GM19324 (cell line): ENCODE results near the gene GJC2.

Experiments used
- ATAC-seq: cut with Tn5 transposase; IDR thresholded peaks from one replicate; pipeline ENCODE4 v1.9.1; 2021; ENCODE audit warnings: mild to moderate bottlenecking, moderate library complexity; ENCODE audit not compliant: unreplicated experiment, low FRiP score

The GJC2 gene

GRCh38 chr1:228112617-228113016 lies 37.1 kb upstream of the GJC2 start:
- ATAC-seq: no peak

DNA sequence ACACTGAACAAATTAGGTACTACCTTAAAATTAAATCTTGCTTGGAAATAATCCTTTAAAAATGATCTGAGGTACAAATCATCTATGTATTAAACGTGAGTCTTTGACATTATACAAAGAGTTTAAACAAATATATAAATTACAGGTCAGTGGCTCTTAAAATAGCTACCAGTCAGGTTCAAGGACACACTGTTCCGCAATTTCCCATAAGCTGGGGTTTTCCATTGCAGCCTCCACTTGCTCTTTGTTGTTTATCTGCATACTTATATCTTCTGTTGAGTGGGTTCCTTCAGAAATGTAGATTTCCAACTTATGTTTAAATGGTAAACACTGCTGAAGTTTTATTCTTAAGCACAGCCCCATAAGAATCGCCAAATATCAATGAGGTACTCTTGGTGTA lies 34.9 kb upstream of the GJC2 start:
- ATAC-seq: no peak

GRCh38 chr1:228117335-228117734 lies 32.4 kb upstream of the GJC2 start:
- no peak for ATAC-seq

DNA sequence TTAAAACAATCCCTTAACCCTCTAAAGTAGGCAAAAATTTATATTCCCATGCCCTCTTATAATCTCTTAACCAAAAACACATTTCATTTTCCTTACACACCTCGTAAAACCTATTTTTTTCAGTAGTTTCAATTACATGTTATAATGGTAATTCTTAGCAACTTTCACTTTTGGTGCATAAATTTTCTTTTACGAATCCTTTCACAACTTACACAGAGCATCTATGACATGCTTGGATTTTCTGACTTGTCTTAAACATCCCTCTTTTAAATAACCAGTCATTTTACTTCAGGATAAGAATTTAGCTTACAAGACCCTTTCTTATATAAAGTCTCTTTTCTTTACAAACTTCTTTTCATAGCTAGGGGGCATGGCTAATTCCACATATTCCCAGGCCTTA lies 31.7 kb upstream of the GJC2 start:
- no peak for ATAC-seq

- ATAC-seq: no peak
Observed at GRCh38 chr1:228120351-228120750, 29.4 kb upstream of the GJC2 start.

DNA sequence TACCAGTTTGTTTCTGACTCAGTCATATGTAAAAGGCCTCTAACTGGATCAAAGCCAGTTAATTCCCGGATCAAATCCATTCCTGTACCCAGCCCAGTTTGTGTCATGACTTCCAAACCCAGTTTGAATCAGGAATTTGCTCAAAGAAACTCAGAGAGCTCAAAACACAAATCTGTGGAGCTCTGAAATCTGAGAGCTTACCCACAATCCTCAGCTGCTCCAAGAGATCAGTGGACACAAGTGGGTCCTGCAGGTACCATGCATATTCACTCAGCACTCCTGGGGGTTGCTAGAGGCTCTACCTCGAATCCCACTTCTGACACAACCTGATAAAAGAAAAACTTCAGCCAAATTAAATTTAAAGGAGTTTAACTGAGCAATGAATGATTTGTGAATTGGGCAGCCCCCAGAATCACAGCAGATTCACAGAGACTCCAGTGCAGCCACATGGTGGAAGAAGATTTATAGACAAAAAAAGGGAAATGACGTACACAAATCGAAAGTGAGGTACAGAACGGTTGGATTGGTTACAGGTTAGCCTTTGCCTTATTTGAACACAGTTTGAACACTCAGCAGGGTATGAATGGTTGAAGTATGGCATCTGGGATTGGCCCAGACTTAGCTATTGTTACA lies 28.8 kb upstream of the GJC2 start:
- ATAC-seq: no peak

DNA sequence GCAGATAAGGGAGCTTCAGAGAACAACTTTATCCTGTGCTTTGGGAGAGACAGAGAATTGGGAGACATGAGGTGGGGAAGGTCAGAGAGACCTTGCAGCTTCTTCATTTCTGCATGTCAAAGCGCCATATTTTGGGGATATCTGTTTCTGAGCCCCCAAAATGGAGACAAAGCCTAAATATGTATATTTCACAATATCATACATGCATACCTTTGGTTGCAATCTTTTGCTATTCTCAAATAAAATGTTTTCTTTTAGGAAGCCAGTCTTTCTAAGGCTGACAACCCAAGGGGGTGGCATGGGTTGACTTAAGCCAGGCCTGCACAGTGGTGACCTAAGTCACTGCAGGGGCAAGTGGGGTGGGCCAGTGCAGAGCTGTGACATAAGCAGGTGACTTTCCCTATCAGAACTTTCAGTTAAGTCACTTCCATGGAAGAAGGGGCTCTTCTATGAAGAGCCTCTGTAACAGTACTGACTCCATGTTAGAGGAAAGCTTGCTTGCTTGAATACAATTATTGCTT lies 26.7 kb upstream of the GJC2 start:
- ATAC-seq: no peak

DNA sequence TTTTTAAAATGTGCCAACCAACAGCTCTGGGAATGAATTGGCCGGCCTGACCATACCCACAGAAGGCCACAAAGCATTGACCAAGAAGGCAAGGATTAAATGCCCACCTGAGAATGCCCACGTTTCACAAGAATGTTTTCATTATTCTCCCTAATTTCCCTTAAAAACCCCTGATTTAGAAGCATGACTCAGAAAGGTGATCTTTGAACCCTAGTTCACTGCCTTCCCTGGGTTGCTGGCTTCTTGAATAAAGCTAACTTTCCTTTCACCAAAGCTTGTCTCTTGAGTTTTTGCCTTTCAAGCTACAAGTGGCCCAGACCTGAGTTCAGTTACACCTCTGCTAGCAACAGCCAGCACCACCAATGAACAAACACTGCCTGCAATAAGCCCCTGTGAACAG lies 26.2 kb upstream of the GJC2 start:
- no peak for ATAC-seq

DNA sequence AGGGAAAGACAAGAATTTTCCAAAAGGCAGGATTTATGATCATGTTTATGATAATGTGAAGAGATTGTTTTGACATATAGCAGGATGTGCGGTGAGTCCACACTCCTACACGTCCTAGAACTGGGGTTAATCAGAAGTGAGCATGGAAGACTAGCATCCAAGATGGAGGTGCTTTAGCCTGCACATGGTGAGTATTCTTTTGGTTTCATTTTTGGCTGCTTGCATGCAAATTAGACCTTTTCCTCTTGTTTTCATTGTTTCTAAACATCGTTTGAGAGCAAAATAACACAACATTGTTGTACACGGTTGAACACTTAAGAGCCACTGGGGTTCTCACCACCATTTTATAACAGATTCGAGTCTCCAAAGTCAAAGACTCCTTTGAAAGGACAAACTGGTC lies 24.5 kb upstream of the GJC2 start:
- no peak for ATAC-seq

- no peak for ATAC-seq
Observed at GRCh38 chr1:228131766-228132165, 18.0 kb upstream of the GJC2 start.

GRCh38 chr1:228134591-228134990 lies 15.1 kb upstream of the GJC2 start:
- ATAC-seq: no peak

DNA sequence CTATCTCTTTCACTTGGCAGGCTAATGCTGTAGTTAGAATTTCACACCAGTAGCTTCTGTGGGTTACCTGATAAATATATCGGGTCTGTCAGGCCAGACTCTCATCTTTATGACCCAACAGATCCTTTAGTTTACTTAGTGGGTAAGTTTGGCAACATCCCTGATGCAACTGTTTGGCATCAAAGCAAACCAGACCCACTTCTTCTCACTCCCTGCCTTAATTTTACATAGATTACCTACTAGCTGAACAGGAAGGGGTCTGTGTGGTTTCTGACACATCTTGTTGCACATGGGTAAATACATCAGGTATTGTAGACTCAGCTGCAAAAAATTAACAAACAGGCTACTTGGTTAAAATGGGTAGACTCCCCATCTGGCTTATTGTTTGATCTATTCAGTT lies 12.8 kb upstream of the GJC2 start:
- ATAC-seq: no peak

DNA sequence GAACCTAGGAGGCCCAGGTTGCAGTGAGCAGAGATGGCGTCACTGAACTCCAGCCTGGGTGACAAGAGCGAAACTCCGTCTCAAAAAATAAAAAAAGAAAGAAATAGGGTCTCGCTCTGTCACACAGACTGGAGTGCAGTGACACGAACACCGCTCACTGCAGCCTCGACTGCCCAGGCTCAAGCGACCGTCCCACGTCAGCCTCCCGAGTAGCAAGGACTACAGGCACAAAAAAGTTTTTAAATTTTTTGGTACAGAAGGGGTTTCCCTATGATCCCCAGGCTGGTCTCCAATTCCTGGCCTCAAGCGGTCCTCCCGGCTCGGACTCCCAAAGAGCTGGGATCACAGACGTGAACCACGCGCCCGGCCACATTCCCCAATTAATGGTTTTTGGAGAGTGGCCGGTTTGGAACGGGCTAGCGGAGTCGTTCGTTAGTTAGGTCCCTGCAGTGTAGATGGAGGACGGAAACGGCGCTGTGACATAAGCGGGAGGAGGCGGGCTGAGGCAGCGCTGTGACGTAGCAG lies 10.3 kb upstream of the GJC2 start:
- ATAC-seq: no peak

DNA sequence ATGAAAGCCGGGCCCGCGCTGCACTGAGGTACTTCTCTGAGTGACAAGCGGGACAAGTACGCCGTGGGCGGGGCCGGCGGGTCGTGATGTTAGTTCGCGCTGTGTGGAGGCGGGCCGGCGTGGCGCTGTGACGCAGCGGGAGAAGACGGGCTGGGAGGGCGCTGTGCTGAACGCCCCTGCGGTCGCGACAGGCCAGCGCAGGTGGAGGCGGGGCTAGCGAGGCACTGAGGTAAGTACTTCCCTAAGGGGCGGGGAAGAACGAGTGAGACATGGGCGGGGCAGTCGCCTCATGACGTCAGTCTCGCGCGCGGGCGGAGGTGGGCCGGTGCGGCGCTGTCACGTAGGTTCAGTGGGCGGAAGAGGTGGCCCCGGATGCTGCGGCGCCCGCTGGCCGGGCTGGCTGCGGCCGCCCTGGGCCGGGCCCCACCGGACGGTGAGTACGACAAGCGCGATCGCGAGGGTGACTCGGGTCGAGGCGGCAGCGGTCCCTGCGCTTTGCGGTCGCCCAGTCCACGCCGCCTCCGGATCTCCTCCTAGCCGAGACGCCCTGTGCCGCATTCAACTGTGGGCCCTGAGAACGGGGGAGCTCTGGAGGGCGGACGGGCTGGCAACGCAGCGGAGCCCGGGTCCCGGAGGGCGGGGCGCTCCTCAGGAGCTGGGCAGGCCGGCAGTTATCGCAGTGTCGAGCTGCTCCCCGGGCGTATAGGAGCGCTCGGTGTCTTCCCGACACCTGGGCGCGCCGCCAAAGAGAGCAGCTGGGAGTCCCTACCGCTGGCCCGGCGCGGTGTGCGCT lies 9.6 kb upstream of the GJC2 start, which contains the start of gene GUK1:
GUK1 (plus strand) TSS at position 349 of the 793 bp plus-strand sequence; CDS start at position 373, 24 bp downstream.
- peak; percentile 97 for ATAC-seq

GRCh38 chr1:228140724-228141225 lies 9.0 kb upstream of the GJC2 start:
- ATAC-seq: no peak

DNA sequence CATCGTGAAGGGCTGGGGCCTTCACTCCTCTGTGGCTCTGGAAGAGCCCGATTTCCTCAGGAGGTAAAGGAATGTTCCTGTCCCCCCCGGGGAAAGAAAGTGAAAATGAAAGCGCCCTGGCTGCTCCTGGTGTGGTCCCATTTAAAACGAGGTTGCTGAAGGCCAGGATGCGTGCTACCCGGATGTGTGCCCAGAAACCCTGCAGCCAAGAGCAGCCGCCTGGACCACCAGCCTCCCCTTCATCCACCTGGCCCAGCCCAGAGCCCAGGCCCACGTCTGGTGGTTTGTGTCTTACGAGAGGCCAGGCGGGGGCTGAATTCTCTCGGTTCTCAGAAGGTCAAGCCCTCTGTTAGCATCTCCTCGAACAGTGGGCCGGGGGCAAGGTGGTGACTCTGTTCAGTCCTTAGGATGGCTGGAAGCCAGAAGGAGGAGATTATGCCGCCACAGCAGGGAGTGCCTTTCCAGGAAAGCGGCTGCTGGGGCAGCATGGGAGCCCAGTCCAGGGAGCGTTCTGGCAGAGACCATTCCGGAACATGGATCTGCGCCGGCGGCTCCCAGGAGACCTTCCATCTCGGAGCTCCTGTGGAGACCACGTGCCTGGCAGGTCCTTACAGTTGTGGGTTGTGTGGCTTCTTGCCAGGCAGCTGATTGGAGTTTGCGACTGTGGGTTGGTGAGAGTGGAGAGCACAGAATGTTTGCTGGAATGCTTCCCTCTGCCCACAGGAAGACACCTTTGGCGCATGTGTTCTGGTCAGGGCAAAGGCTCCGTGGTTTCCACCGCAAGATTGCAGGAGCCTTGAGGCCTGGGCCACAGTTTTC lies 8.3 kb upstream of the GJC2 start:
- no peak for ATAC-seq

GRCh38 chr1:228142155-228142691 lies 7.5 kb upstream of the GJC2 start:
- ATAC-seq: no peak

DNA sequence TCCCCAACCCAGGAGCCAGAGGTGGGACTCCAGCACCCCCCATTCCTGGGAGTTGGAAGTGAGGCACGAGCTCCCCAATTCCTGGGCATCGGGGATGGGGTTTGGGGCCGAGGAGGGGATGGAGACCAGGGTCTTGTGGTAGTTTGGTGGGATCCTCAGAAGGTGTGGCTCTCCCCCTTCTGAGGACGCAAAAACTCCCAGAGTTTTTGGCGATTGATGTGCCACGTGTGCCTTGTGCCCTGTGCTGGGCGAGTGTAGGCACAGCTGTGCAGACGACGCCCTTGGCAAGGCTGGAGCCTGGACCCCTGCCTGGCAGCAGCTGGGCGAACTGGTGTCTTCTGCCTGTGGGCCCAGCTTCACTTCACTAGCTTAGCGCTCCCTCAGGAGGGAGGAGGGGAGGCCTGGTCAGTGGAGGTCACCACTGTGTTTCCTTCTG lies 7.0 kb upstream of the GJC2 start:
- ATAC-seq: no peak

DNA sequence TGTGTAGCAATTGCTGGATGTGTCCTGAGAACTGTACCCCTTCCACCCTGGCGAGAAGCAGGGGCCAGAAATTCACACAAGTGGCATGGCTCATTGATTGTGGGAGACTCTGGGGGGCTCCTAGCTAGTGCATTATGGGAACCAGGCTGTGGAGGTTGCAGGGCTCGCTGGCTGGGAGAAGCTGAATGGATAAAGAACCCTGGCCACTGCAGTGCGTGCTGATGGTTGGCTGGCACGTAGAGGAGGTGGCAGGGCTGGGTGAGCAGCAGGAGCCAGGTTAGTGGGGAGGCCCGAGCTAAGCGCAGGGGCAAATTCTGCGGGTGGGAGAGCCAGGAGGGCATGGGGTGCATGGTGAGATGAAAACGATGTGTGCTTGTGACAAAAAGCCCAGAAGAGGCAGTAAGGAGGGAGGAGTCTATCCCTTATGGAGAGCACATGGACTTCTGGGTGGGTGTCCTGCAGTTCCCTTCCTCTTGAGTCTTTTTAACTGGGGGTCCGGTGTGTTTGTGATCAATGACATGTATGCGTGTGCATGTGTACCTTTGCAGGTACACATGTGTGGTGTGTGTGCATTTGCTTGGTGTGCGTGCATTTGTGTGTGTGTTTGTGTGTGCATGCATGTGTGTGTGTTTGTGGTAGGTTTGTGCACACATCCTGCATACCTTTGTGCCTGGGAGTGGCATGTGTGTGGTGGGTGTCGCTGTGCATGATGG lies 6.1 kb upstream of the GJC2 start:
- no peak for ATAC-seq
